ENCODE data around the gene ATAD3B.

- TF ChIP-seq CTCF (IDR thresholded peaks at IDR 0.05) (no peak), POLR2A (IDR thresholded peaks at IDR 0.05) (no peak)
Measured at GRCh38 chr1:1423245-1423597, 48.3 kb upstream of the ATAD3B start.
